NT2/D1 (cell line): ENCODE measurements around the gene CD7.

Experiments
- DNase-seq: peaks from one replicate; pipeline ENCODE4 v3.0.0-alpha.2; 2011; ENCODE audit warnings: low read depth, low spot score
- H3K27me3 ChIP-seq: 2 replicates; pipeline ENCODE4 v1.6.0; 2011; ENCODE audit warnings: mild to moderate bottlenecking; ENCODE audit not compliant: insufficient read length, insufficient read depth
- H3K36me3 ChIP-seq: 2 replicates; pipeline ENCODE4 v1.6.1; 2011; ENCODE audit warnings: mild to moderate bottlenecking, low read length, mixed read lengths; ENCODE audit not compliant: insufficient read depth, insufficient read length
- H3K4me1 ChIP-seq: 2 replicates; pipeline ENCODE4 v1.5.1; 2011; ENCODE audit not compliant: insufficient read depth, insufficient read length
- H3K4me3 ChIP-seq: 2 replicates; pipeline ENCODE4 v1.5.1; 2011; ENCODE audit warnings: low read depth; ENCODE audit not compliant: insufficient read length
- H3K9ac ChIP-seq: 2 replicates; pipeline ENCODE4 v1.6.0; 2011; ENCODE audit warnings: low read depth; ENCODE audit not compliant: insufficient read length
- H3K9me3 ChIP-seq: 2 replicates; pipeline ENCODE4 v1.5.1; 2011; ENCODE audit warnings: mild to moderate bottlenecking, low read length; ENCODE audit not compliant: insufficient read depth
- SUZ12 ChIP-seq: IDR thresholded peaks from 2 replicates; pipeline ENCODE4 v1.6.1; 2011; ENCODE audit not compliant: insufficient read length, insufficient read depth; ENCODE audit errors: extremely low read depth
- YY1 ChIP-seq: IDR thresholded peaks from 2 replicates; pipeline ENCODE4 v1.6.1; 2011; ENCODE audit not compliant: insufficient read length, insufficient read depth
- ZNF274 ChIP-seq: IDR thresholded peaks from 2 replicates; pipeline ENCODE4 v1.6.1; 2011; ENCODE audit warnings: mild to moderate bottlenecking, low read depth, low read length

The CD7 gene

DNA sequence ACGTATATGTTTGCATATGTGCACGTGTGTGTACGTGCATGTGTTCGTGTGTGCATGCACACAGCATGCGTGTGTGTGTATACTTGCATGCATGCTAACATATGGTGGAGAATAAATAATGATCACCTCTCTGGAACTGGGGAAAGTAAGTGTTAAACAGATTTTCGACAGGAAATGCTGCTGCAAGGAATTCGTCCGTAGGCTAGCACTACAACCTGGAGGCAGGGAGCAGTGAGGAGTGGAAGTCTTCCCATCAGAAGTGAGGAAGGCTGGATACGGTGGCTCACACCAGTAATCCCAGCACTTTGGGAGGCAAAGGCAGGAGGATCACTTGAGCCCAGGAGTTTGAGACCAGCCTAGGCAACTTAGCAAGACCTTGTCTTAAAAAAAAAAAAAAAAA is 39.1 kb downstream of the CD7 start:
- Histone ChIP-seq H3K9me3 (no peaks in the 10 kb centered on the region), H3K36me3 (no peaks in the 10 kb centered on the region), H3K27me3 (no peaks in the 10 kb centered on the region), H3K9ac (no peak overlapping the region), H3K4me3 (no peak overlapping the region), H3K4me1 (peaks cover 35% of the 10 kb centered on the region)
- TF ChIP-seq ZNF274 (no peak), SUZ12 (no peak), YY1 (no peak)
- no peak for DNase-seq

DNA sequence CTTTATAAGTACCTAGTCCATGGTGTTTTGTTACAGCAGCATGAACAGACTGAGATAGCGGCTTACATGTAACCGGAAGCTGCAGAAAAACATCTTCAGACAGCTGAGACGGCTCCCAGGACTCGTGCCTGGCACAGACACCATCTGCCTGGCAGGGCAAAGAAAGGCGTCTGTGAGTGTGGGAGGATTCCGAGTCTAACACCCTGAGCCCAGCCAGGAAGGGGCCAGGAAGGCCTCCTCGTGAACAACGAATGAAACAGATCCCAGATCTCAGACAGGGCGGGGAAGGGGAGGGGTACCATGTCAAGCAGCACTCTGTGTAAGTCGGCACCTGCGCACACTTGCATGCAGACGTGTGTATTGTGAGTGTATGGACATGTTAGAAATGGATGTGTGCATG is 39.6 kb downstream of the CD7 start:
- no peak overlapping the region for H3K4me3 ChIP-seq
- no peak overlapping the region for H3K9ac ChIP-seq
- no peak for DNase-seq
- no peaks in the 10 kb centered on the region for H3K27me3 ChIP-seq
- peaks cover 35% of the 10 kb centered on the region for H3K4me1 ChIP-seq
- H3K36me3 ChIP-seq: no peaks in the 10 kb centered on the region
- TF ChIP-seq SUZ12 (no peak), YY1 (no peak), ZNF274 (no peak)
- no peaks in the 10 kb centered on the region for H3K9me3 ChIP-seq

DNA sequence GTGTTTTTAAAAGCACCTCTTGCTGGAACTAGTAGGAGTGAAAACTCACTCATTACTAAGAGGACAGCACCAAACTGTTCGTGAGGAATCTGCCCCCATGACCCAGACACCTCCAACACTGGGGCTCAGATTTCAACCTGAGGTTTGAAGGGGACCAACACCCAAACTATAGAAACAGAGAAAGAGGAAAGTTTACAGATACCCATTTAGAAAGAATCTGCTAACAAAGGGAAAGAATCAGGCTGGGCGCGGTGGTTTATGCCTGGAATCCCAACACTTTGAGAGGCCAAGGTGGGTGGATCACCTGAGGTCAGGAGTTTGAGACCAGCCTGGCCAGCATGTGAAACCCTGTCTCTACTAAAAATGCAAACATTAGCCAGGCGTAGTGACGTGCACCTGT is 40.5 kb downstream of the CD7 start:
- no peaks in the 10 kb centered on the region for H3K9me3 ChIP-seq
- H3K36me3 ChIP-seq: peaks cover 5% of the 10 kb centered on the region
- peak overlapping the region; percentile 1 for H3K9ac ChIP-seq
- TF ChIP-seq YY1 (no peak), SUZ12 (no peak), ZNF274 (no peak)
- H3K4me3 ChIP-seq: no peak overlapping the region
- H3K4me1 ChIP-seq: peaks cover 30% of the 10 kb centered on the region
- H3K27me3 ChIP-seq: no peaks in the 10 kb centered on the region
- no peak for DNase-seq

DNA sequence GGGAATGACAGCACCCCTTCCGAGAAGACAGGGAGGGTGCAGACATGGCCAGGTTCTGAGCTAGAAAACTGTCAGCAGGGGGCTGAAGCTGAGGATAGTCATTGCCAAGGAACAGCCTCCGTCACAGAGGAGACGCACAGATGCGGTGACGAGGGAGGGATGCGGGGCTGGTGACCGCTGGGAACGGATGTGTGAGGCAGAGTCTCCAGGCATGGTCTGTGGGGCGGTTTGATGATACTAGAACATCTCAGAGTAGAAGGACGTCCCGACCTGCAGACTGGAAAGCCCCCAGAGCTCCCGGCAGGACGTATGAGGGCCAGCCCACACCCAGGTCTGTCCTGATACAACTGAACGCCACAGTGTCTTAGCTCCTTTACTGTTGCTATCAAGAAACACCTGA is 42.1 kb downstream of the CD7 start:
- Histone ChIP-seq H3K4me3 (no peak overlapping the region), H3K9ac (no peak overlapping the region), H3K4me1 (peaks cover 27% of the 10 kb centered on the region), H3K36me3 (peaks cover 21% of the 10 kb centered on the region), H3K9me3 (no peaks in the 10 kb centered on the region), H3K27me3 (no peaks in the 10 kb centered on the region)
- DNase-seq: no peak
- TF ChIP-seq YY1: no peak
- TF ChIP-seq ZNF274: no peak
- no peak for TF ChIP-seq SUZ12

DNA sequence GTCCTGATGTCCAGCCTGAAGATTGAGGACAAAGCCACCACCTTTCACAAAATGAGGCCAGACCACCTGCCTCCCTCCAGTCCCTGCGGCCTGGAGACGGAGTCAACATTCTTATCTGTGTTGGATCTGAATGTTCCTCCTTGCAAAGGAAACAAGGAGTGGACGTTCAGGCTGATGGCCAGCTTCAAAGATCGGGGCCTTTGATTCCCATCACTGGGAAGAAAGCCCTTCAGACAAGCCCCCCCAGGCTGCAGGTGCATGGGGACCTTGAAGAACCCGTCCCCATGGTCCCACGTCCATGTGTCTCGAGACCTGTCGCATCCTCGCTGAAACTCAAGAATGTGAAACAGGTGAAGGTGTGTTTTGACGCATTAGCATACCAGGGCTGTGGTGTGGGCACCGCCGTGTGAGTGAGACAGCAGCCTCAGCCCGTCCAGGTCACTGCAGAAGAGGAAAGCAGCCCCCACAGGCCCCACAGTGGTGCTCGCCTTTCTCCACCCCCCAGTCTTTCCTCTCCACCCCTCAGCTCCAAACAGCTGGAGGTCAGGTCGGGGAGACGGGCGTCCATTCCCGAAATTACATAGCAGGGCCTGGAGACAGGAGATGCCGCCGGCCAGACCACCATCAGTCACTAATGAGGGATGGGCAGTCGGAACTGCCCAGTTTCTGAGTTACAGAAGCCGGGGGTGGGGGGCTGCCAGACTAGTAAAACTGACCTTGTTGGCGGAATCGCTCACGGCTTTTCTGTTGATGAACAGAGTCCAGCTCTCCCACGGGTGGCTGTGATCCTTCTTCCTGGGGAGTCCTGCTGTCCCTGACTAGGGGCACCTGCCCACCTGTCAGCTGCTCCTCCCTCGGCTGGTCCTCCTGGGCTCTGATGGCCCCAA is 43.0 kb downstream of the CD7 start:
- DNase-seq: no peak
- H3K4me1 ChIP-seq: peaks cover 35% of the 10 kb centered on the region
- no peaks in the 10 kb centered on the region for H3K27me3 ChIP-seq
- H3K36me3 ChIP-seq: peaks cover 31% of the 10 kb centered on the region
- TF ChIP-seq ZNF274 (no peak), SUZ12 (no peak), YY1 (no peak)
- peak overlapping the region; percentile 79 for H3K9ac ChIP-seq
- peak overlapping the region; percentile 31 for H3K4me3 ChIP-seq
- no peaks in the 10 kb centered on the region for H3K9me3 ChIP-seq

DNA sequence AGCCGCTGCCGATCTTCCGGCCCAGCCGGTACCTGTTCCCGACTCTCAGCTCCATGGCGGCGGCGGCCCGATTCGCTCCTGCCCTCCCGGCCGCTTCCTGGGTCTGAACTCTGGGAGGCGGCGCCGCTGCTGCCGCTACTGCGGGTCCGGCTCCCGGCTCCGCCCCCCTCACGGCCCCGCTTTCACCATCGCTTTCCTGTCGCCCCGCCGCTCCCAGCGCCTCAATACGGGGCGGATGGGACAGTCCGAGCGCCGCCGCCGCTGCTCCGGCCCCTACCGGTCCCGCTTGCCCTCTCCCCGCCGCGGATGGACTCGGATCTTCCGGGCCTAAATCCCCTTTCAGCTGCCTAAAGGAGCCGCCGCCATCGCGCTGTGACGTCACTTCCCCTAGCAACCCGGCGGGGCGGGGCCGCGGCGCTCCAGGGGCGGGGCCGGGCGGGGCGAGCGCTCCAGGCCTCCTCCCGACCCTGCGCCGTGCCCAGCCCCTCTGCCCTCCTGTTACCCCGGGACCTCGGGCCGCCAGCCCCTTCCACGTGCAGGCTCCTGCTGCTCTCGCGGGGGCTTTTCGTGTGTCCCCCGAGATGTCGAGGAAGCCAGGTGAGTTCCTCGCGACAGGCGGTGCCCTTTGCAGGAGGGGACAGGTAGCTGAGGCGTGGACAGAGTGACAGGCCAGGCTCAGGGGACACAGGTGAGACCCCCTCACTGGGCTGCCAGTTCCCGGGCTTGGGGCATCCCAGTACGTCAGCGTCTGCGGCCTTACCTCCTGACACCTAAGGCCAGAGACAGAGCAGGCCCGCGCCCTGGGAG is 43.9 kb downstream of the CD7 start, which contains the start of gene CSNK1D:
Gene CSNK1D (minus strand): TSS at position 374 of the 807 bp plus-strand sequence. CDS start 319 bp downstream, at position 55.
- peak; percentile 50 for DNase-seq
- H3K9ac ChIP-seq: peak within 1 kb of the TSS; percentile 87
- H3K4me3 ChIP-seq: peak within 1 kb of the TSS; percentile 81
- TF ChIP-seq ZNF274: no peak
- peak; percentile 57 for TF ChIP-seq YY1
- peaks cover 38% of the 10 kb centered on the region for H3K36me3 ChIP-seq
- no peaks in the 10 kb centered on the region for H3K27me3 ChIP-seq
- H3K9me3 ChIP-seq: no peaks in the 10 kb centered on the region
- H3K4me1 ChIP-seq: peaks cover 37% of the 10 kb centered on the region

DNA sequence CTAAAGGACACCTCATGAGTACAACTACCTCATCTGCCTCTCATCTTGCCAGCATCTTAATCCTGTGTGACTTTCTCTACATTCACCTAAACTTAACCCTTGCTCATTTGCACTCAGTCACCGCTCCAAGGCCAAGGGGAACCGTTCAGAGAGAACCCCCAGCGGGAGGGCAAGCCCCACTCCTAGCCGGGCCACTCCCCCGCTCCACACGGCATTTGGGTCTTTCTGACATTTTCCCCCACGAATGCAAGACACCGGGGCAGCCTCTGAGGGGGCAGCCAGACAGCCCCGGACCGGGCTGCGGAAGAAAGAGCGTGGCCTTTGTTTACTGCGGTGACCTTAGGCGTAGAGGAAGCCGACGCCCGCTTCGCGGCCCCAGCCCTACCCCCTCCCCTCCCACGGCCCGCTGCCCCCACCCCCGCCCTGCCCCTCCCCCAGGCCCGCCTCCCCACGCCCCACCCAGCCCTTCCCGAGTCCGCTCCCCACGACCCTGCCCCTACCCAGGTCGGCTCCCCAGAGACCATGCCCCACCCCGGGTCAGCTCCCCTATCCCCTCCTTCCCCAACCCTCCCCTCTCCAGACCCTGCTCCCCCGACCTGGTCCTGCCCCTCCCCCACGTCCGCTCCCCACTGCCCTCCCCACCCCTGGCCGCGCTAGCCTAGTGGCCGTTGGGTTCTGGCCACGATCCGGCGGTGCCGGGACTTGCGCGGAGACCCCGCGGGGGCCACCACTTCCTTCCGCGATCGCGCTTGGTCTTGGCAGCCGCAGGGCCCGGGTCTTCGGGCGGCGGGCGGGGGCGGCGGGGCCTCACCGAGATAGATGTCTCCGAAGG is 44.7 kb downstream of the CD7 start:
- Histone ChIP-seq H3K4me1 (peaks cover 35% of the 10 kb centered on the region), H3K4me3 (peak overlapping the region; percentile 81), H3K27me3 (no peaks in the 10 kb centered on the region), H3K9me3 (no peaks in the 10 kb centered on the region), H3K36me3 (peaks cover 47% of the 10 kb centered on the region), H3K9ac (peak overlapping the region; percentile 87)
- no peak for DNase-seq
- TF ChIP-seq YY1 (no peak), SUZ12 (no peak), ZNF274 (no peak)
